OCI-LY7 (cell line): ENCODE data around the gene USP24. TPM values are rescaled to one million over a fixed set of nuclear protein-coding genes. Genes with fewer than 3 reads are reported as not detected.

Experiments used
- BruUV-seq: library from RNA; stranded (reverse); fragments of 400-500 nt; replicated peaks from 2 replicates; lab custom pipeline; 2021; lab: Mats Ljungman, UMichigan
- CTCF ChIA-PET: fragments of 300-600 bp; sonication (Branson Sonifier 250); formaldehyde crosslinking; loops from one replicate; lab custom pipeline; 2022; ENCODE audit warnings: antibody characterized with exemption; ENCODE audit not compliant: unreplicated experiment; lab: Charles Lee
- POLR2A ChIA-PET: fragments of 300-600 bp; sonication (Branson Sonifier 250); formaldehyde crosslinking; loops from one replicate; lab custom pipeline; 2022; ENCODE audit warnings: antibody characterized with exemption; lab: Charles Lee
- DNase-seq: peaks from one replicate; pipeline ENCODE4 v3.0.0-alpha.2; 2015; ENCODE audit warnings: low spot score
- H2AFZ ChIP-seq: fragments of 200-600 bp; sonication (generic), shearing (Covaris generic); 2 replicates; pipeline ENCODE4 v1.6.1; 2014; ENCODE audit warnings: mild to moderate bottlenecking, antibody characterized with exemption, low read length, moderate library complexity
- H3K27ac ChIP-seq: fragments of 200-600 bp; sonication (generic); 2 replicates; pipeline ENCODE4 v1.5.1; 2014; ENCODE audit warnings: mixed run types, low read depth, mild to moderate bottlenecking, moderate library complexity, low read length, inconsistent platforms; ENCODE audit not compliant: poor library complexity, severe bottlenecking
- H3K36me3 ChIP-seq: fragments of 200-600 bp; sonication (generic); 2 replicates; pipeline ENCODE4 v1.6.1; 2014; ENCODE audit warnings: mild to moderate bottlenecking, antibody characterized with exemption, low read length, moderate library complexity, mixed read lengths; ENCODE audit not compliant: insufficient read depth
- H3K4me1 ChIP-seq: fragments of 200-600 bp; sonication (generic); 2 replicates; pipeline ENCODE4 v1.5.1; 2014; ENCODE audit warnings: mild to moderate bottlenecking, low read length; ENCODE audit not compliant: insufficient read depth, poor library complexity, severe bottlenecking
- H3K4me2 ChIP-seq: fragments of 200-600 bp; sonication (generic); 2 replicates; pipeline ENCODE4 v1.6.1; 2014; ENCODE audit warnings: mild to moderate bottlenecking, low read length
- H3K4me3 ChIP-seq: fragments of 200-600 bp; sonication (generic); 2 replicates; pipeline ENCODE4 v1.5.1; 2014; ENCODE audit warnings: mild to moderate bottlenecking, low read depth, low read length; ENCODE audit not compliant: poor library complexity, severe bottlenecking
- H3K79me2 ChIP-seq: fragments of 200-600 bp; sonication (generic); 2 replicates; pipeline ENCODE4 v1.6.1; 2016; ENCODE audit warnings: low read depth, mild to moderate bottlenecking, low read length, moderate library complexity, mixed read lengths; ENCODE audit not compliant: insufficient read depth
- H3K9me2 ChIP-seq: fragments of 200-600 bp; sonication (generic); 2 replicates; pipeline ENCODE4 v1.6.1; 2016; ENCODE audit warnings: mild to moderate bottlenecking, low read length, mixed read lengths; ENCODE audit not compliant: insufficient read depth
- H3K9me3 ChIP-seq: fragments of 200-600 bp; sonication (generic); 2 replicates; pipeline ENCODE4 v1.6.1; 2014; ENCODE audit warnings: mild to moderate bottlenecking, mixed run types, low read length, mixed read lengths
- H4K20me1 ChIP-seq: fragments of 200-600 bp; sonication (generic); 2 replicates; pipeline ENCODE4 v1.6.1; 2014; ENCODE audit warnings: mild to moderate bottlenecking, antibody characterized with exemption, low read length, moderate library complexity, mixed read lengths; ENCODE audit not compliant: insufficient read depth
- EZH2phosphoT487 ChIP-seq: fragments of 200-600 bp; sonication (generic); IDR thresholded peaks from 2 replicates; pipeline ENCODE4 v1.6.1; 2018; ENCODE audit warnings: low read depth, borderline replicate concordance, mild to moderate bottlenecking, mixed run types, antibody characterized with exemption, low read length, moderate library complexity, mixed read lengths
- intact Hi-C: fragments of 100-400 bp; cut with micrococcal nuclease; formaldehyde crosslinking; loops from one replicate; pipeline ENCODE4 v1.10.0; 2022; ENCODE audit not compliant: unreplicated experiment
- total RNA-seq, 2 experiments: library from RNA; depleted of rRNA in 1 of 2; stranded (reverse); fragments of >200 nt in 1 of 2; shearing (Covaris generic) in 1 of 2; gene quantifications; 2 replicates each; pipeline ENCODE4 v1.2.3, GENCODE V29; 2014 to 2022
- TF ChIP-seq, protein P1 (sequence below): fragments of 200-600 bp; sonication (generic); conservative IDR thresholded peaks from 2 replicates; pipeline ENCODE4 v1.5.1; 2014; ENCODE audit warnings: mild to moderate bottlenecking, antibody characterized with exemption, low read length, moderate library complexity, mixed read lengths

The USP24 gene
- total RNA-seq, 2 experiments from 2014 or later: 35.1 to 46.3 TPM

DNA sequence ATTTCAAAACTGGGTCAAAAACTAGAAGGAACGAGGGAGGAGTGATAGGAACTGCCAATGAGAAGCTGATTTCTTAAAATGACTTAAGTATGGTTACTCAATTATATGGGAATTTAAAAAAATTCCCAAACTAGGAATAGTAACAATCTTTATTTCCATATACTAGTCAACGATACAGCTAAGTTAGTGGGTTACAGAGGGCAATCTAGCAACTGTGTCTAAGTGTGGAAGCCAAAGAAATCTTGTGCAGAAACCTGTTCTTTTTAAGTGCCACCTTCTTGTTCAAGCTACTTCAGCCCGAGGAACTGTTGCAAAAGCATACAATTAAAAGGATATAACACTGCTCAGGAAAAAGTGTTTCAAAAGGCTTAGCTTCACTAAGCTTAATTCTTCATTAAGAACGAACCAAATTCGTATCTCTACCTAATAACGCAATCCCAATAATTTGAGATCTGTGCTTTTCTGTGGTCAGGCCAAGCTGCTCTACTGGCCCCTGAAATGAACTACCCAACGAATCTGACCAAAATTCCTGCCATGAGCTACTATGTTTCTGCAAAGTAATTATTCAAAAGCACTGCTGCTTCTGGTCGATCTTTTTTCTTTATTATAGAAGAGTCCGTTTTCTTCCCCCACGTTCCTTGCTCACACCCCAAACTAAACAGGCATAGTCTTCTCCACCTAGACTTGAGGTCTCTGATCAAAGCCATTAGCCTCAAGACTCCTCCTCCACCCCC, 1.8 kb downstream of the USP24 start:
- CTCF ChIA-PET: interaction anchor here (0.8 to 1.1 kb wide), 3 partner anchors 9 to 18 kb away, joined by 3 read pairs; no protein-coding TSS in a partner anchor
- H3K4me3 ChIP-seq: peak overlapping the region; percentile 94
- peak overlapping the region; percentile 99 for H3K4me2 ChIP-seq
- H3K4me1 ChIP-seq: peaks cover 67% of the 10 kb centered on the region
- peak; percentile 40 for DNase-seq
- intact Hi-C loops: loop anchor here (1.0 kb wide), 1 partner anchor 64 kb away; no protein-coding TSS in a partner anchor
- BruUV-seq: no TSS peak
- no peaks in the 10 kb centered on the region for H3K9me3 ChIP-seq
- H4K20me1 ChIP-seq: peaks cover 4% of the 10 kb centered on the region
- no peak for TF ChIP-seq EZH2phosphoT487
- TF ChIP-seq, protein P1, sequence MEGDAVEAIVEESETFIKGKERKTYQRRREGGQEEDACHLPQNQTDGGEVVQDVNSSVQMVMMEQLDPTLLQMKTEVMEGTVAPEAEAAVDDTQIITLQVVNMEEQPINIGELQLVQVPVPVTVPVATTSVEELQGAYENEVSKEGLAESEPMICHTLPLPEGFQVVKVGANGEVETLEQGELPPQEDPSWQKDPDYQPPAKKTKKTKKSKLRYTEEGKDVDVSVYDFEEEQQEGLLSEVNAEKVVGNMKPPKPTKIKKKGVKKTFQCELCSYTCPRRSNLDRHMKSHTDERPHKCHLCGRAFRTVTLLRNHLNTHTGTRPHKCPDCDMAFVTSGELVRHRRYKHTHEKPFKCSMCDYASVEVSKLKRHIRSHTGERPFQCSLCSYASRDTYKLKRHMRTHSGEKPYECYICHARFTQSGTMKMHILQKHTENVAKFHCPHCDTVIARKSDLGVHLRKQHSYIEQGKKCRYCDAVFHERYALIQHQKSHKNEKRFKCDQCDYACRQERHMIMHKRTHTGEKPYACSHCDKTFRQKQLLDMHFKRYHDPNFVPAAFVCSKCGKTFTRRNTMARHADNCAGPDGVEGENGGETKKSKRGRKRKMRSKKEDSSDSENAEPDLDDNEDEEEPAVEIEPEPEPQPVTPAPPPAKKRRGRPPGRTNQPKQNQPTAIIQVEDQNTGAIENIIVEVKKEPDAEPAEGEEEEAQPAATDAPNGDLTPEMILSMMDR: no peak
- peaks cover 65% of the 10 kb centered on the region for H3K79me2 ChIP-seq
- POLR2A ChIA-PET: interaction anchor here (0.9 to 1.5 kb wide), 6 partner anchors 13 to 89 kb away, joined by 3 to 6 read pairs (median 4); no protein-coding TSS in a partner anchor
- H3K9me2 ChIP-seq: no peaks in the 10 kb centered on the region
- H2AFZ ChIP-seq: no peak overlapping the region; the same call in 1 of the 2 replicates
- no peaks in the 10 kb centered on the region for H3K36me3 ChIP-seq
- H3K27ac ChIP-seq: peak overlapping the region; percentile 68

DNA sequence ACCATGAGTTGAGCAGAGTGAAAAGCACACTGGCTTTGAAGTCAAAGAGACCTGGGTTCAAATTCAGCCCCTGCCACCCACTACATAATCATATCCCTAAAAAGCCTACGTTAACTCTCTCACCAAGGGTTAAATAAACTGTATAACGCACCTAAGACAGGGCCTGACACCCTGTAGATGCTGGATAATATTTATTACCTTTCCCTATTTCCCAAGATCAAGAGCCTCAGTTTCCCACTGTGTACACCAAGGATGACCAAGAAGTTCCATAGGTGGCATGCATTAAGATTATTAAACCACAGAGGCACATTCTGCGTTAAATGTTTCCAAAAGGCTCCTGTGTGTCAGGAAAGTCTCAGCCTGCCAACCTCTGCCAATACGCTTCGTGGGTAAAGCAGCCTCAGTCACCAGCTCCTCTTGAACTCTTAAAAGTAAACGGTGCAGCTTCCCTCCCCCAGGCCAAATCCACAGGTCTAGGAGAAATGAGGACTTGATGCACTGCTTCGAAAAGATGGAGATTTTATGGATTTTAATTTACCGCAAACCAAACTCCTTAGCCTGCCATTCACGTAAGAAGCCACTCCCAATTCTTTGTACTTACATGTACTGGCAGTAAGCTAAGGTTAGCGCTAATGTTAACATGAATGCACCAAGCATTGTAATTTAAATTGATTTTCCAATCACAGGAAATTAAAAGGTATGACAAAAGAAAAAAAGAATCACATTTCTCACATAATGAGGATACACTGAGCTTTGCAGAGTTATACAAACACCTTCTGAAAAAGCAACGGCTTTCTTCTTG, 2.6 kb downstream of the USP24 start:
- Histone ChIP-seq H3K4me3 (peak overlapping the region; percentile 94), H3K9me3 (no peaks in the 10 kb centered on the region), H4K20me1 (peaks cover 4% of the 10 kb centered on the region), H3K4me2 (peak overlapping the region; percentile 99), H3K36me3 (peaks cover 4% of the 10 kb centered on the region; the same call in 1 of the 2 replicates), H3K9me2 (no peaks in the 10 kb centered on the region), H2AFZ (no peak overlapping the region; the same call in 1 of the 2 replicates), H3K79me2 (peaks cover 73% of the 10 kb centered on the region), H3K27ac (peak overlapping the region; percentile 68), H3K4me1 (peaks cover 60% of the 10 kb centered on the region)
- peak; percentile 29 for DNase-seq
- intact Hi-C loops: loop anchor here (1.0 kb wide), 1 partner anchor 65 kb away; no protein-coding TSS in a partner anchor
- ChIA-PET POLR2A (interaction anchor here (0.8 to 1.5 kb wide), 5 partner anchors 12 to 72 kb away, joined by 3 to 6 read pairs (median 3); no protein-coding TSS in a partner anchor), CTCF (interaction anchor here (0.8 to 1.1 kb wide), 3 partner anchors 8 to 18 kb away, joined by 3 read pairs; no protein-coding TSS in a partner anchor)
- no TSS peak for BruUV-seq
- TF ChIP-seq, protein P1: no peak
- no peak for TF ChIP-seq EZH2phosphoT487
